GM23338 (cell line): Measurements from ENCODE around the gene ICE1. TPM values are rescaled to one million over a fixed set of nuclear protein-coding genes. Genes with fewer than 3 reads are reported as not detected.

ENCODE experiments used
- CREB1 ChIP-seq: fragments of 250-450 bp; sonication (Bioruptor Pico); IDR thresholded peaks from 2 replicates; pipeline ENCODE4 v1.5.0; 2020; ENCODE audit warnings: low read depth, mild to moderate bottlenecking, moderate library complexity
- CTCF ChIP-seq, 2 experiments: fragments of 200-600 bp in 1 of 2; sonication (generic) in 1 of 2; conservative IDR thresholded peaks; 2 replicates each; pipeline versions ENCODE4 v1.5.1 to v1.6.1; 2016 to 2017; ENCODE audit warnings: antibody characterized with exemption in 2 of 2, low read depth in 2 of 2, mild to moderate bottlenecking in 2 of 2, moderate library complexity in 1 of 2
- ETS1 ChIP-seq: IDR thresholded peaks from 2 replicates; pipeline ENCODE4 v1.6.1; 2016; ENCODE audit warnings: antibody characterized with exemption
- EZH2phosphoT487 ChIP-seq: fragments of 200-600 bp; sonication (generic); IDR thresholded peaks from one replicate; pipeline ENCODE4 v1.8.1; 2018; ENCODE audit warnings: antibody characterized with exemption; ENCODE audit not compliant: unreplicated experiment
- JUNB ChIP-seq: IDR thresholded peaks from one replicate; pipeline ENCODE4 v1.6.1; 2016; ENCODE audit warnings: antibody characterized with exemption; ENCODE audit not compliant: unreplicated experiment
- POLR2AphosphoS5 ChIP-seq: IDR thresholded peaks from 2 replicates; pipeline ENCODE4 v1.6.1; 2016; ENCODE audit warnings: antibody characterized with exemption, low read depth
- REST ChIP-seq: IDR thresholded peaks from one replicate; pipeline ENCODE4 v1.6.1; 2018; ENCODE audit warnings: antibody characterized with exemption; ENCODE audit not compliant: unreplicated experiment
- STAT1 ChIP-seq: IDR thresholded peaks from one replicate; pipeline ENCODE4 v1.6.1; 2016; ENCODE audit warnings: antibody characterized with exemption; ENCODE audit not compliant: unreplicated experiment
- ZNF114 ChIP-seq: fragments of 250-450 bp; sonication (Bioruptor Pico); IDR thresholded peaks from 2 replicates; pipeline ENCODE4 v1.5.0; 2020; ENCODE audit warnings: mild to moderate bottlenecking, moderate library complexity
- ZNF331 ChIP-seq: fragments of 250-450 bp; sonication (Bioruptor Pico); IDR thresholded peaks from 2 replicates; pipeline ENCODE4 v1.5.0; 2020; ENCODE audit warnings: low read depth, mild to moderate bottlenecking, moderate library complexity
- ZNF462 ChIP-seq: fragments of 250-450 bp; sonication (Bioruptor Pico); IDR thresholded peaks from 2 replicates; pipeline ENCODE4 v1.5.0; 2020; ENCODE audit warnings: mild to moderate bottlenecking, moderate library complexity
- polyA plus RNA-seq: library from polyadenylated mRNA; unstranded; fragments of >200 nt; fragmentation: Nextera tagmentation; extraction: Ambion mirVana; gene quantifications from 2 replicates; pipeline ENCODE4 v1.2.1, GENCODE V29; 2016
- total RNA-seq: library from RNA; depleted of rRNA; stranded (reverse); fragments of >200 nt; shearing (Covaris generic); gene quantifications from 2 replicates; pipeline ENCODE4 v1.2.3, GENCODE V29; 2014

ICE1 gene
- total and polyA plus RNA-seq, 2 experiments from 2014 or later = 59.5 to 65.1 TPM

- TF ChIP-seq ZNF462 (CRISPR knock-in tag) (no peak), CREB1 (CRISPR knock-in tag) (no peak), ZNF331 (no peak), POLR2AphosphoS5 (no peak), JUNB (no peak), STAT1 (no peak), ZNF114 (CRISPR knock-in tag) (no peak), REST (no peak), ETS1 (no peak), CTCF (conservative IDR thresholded peaks at IDR 0.05; ENCODE audit: low read depth in 2 of 2) (no peak), EZH2phosphoT487 (no peak)
Measured at GRCh38 chr5:5467737-5468136, 45.3 kb downstream of the ICE1 start (continued).
